Trophoblast cell (in vitro differentiated cells and primary cell): ENCODE measurements around the gene CSNK2A1.
A peak's percentile ranks its signal among the peaks of the same experiment; 100 is the strongest.

Source experiments
- DNase-seq, 2 donors: peaks; one replicate each; pipeline ENCODE4 v3.0.0-alpha.2; 2016
- H2AFZ ChIP-seq: 2 replicates; pipeline ENCODE4 v1.6.1; 2013; ENCODE audit warnings: low read length, moderate library complexity, mild to moderate bottlenecking; ENCODE audit not compliant: insufficient read depth, poor library complexity
- H2AK5ac ChIP-seq: 2 replicates; pipeline ENCODE4 v1.6.1; 2013; ENCODE audit warnings: mild to moderate bottlenecking, low read length
- H2BK120ac ChIP-seq: 2 replicates; pipeline ENCODE4 v1.6.1; 2013; ENCODE audit warnings: low read length, mild to moderate bottlenecking, moderate library complexity; ENCODE audit not compliant: insufficient read depth, poor library complexity
- H2BK12ac ChIP-seq: 2 replicates; pipeline ENCODE4 v1.6.1; 2013; ENCODE audit warnings: mild to moderate bottlenecking, low read length, moderate library complexity
- H2BK5ac ChIP-seq: 2 replicates; pipeline ENCODE4 v1.6.1; 2013; ENCODE audit warnings: low read length, low read depth, moderate library complexity, mild to moderate bottlenecking; ENCODE audit not compliant: poor library complexity
- H3K14ac ChIP-seq: 2 replicates; pipeline ENCODE4 v1.6.1; 2013; ENCODE audit warnings: mild to moderate bottlenecking, low read length
- H3K18ac ChIP-seq: 2 replicates; pipeline ENCODE4 v1.6.1; 2013; ENCODE audit warnings: mild to moderate bottlenecking, low read length
- H3K23ac ChIP-seq: 2 replicates; pipeline ENCODE4 v1.6.1; 2013; ENCODE audit warnings: low read length
- H3K27ac ChIP-seq: 2 replicates; pipeline ENCODE4 v1.5.1; 2013; ENCODE audit warnings: low read depth, mild to moderate bottlenecking, inconsistent platforms, low read length, moderate library complexity
- H3K27me3 ChIP-seq: 2 replicates; pipeline ENCODE4 v1.6.1; 2013; ENCODE audit warnings: inconsistent platforms, mild to moderate bottlenecking, low read length, moderate library complexity; ENCODE audit not compliant: insufficient read depth
- H3K36me3 ChIP-seq, 2 experiments: 1 replicate in 1 of 2; 2 replicates in 1 of 2; pipeline ENCODE4 v1.6.1; 2013; ENCODE audit warnings: low read length in 2 of 2, mild to moderate bottlenecking in 2 of 2, moderate library complexity in 1 of 2; ENCODE audit not compliant: insufficient read depth in 2 of 2, control insufficient read depth in 1 of 2
- H3K4ac ChIP-seq: 2 replicates; pipeline ENCODE4 v1.6.1; 2013; ENCODE audit warnings: low read depth, mild to moderate bottlenecking, low read length, moderate library complexity
- H3K4me1 ChIP-seq, 2 experiments: 1 replicate in 1 of 2; 2 replicates in 1 of 2; pipeline ENCODE4 v1.6.1; 2013; ENCODE audit warnings: low read length in 2 of 2, mild to moderate bottlenecking in 2 of 2, moderate library complexity in 1 of 2; ENCODE audit not compliant: insufficient read depth in 2 of 2, control insufficient read depth in 1 of 2
- H3K4me2 ChIP-seq: 2 replicates; pipeline ENCODE4 v1.6.1; 2013; ENCODE audit warnings: inconsistent platforms, mild to moderate bottlenecking, low read length, moderate library complexity
- H3K4me3 ChIP-seq: 2 replicates; pipeline ENCODE4 v1.5.1; 2013; ENCODE audit warnings: mild to moderate bottlenecking, low read depth, low read length, inconsistent platforms
- H3K79me1 ChIP-seq: one replicate; pipeline ENCODE4 v1.6.1; 2013; ENCODE audit warnings: low read length
- H3K79me2 ChIP-seq: 2 replicates; pipeline ENCODE4 v1.6.1; 2013; ENCODE audit warnings: low read length, mild to moderate bottlenecking; ENCODE audit not compliant: control insufficient read depth, insufficient read depth, poor library complexity
- H3K9ac ChIP-seq: 2 replicates; pipeline ENCODE4 v1.6.1; 2013; ENCODE audit warnings: mild to moderate bottlenecking, low read length
- H3K9me3 ChIP-seq: 2 replicates; pipeline ENCODE4 v1.6.1; 2013; ENCODE audit warnings: low read depth, mild to moderate bottlenecking, control low read depth, inconsistent platforms, low read length; ENCODE audit not compliant: insufficient read depth
- H4K12ac ChIP-seq: 2 replicates; pipeline ENCODE4 v1.6.1; 2013; ENCODE audit warnings: low read depth, mild to moderate bottlenecking, low read length, moderate library complexity
- H4K8ac ChIP-seq: 2 replicates; pipeline ENCODE4 v1.6.1; 2013; ENCODE audit warnings: low read depth, mild to moderate bottlenecking, low read length, moderate library complexity
- H4K91ac ChIP-seq: one replicate; pipeline ENCODE4 v1.6.1; 2013; ENCODE audit warnings: low read depth, mild to moderate bottlenecking, low read length, moderate library complexity
- WGBS: extraction: QIAGEN DNeasy Blood & Tissue Kit; methylation state at CpG from one replicate; pipeline ENCODE4 v1.1.7; 2013; ENCODE audit warnings: missing lambda C conversion rate; ENCODE audit not compliant: insufficient read length, insufficient coverage; ENCODE audit errors: extremely low coverage; 5-methylcytosine and 5-hydroxymethylcytosine counted together

CSNK2A1 gene

DNA sequence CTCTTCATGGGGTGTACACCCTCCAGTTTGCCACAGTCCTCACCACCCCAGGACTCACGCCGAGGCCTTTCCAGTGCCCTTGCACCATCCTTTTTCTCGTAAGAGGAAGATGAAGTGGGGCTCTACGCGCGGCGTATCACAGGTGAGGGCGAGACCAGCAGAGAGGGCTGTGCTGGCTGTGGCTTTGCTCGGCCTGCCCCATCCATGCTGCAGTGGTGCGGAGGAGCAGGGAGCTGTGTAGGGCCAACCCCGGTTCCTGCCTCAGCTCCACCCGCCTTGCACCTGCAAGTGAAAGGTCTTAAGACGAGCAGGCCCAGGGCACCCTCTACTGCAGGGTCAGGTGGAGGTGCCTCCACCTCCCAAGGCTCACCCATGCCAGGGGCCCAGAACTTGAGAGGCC, 111.4 kb downstream of the CSNK2A1 start:
- Histone ChIP-seq H3K9me3 (no peaks in the 10 kb centered on the region), H2AFZ (no peak overlapping the region), H3K27ac (no peak overlapping the region), H4K91ac (no peak overlapping the region), H4K8ac (no peak overlapping the region), H3K9ac (no peak overlapping the region), H3K4ac (no peak overlapping the region), H3K27me3 (no peaks in the 10 kb centered on the region), H3K36me3 (peaks cover 56 to 76% of the 10 kb centered on the region in 2 experiments), H3K18ac (no peak overlapping the region), H4K12ac (no peak overlapping the region), H3K4me3 (no peak overlapping the region), H2BK12ac (no peak overlapping the region), H3K14ac (no peak overlapping the region), H3K4me1 (no peaks in the 10 kb centered on the region), H2BK5ac (no peak overlapping the region), H3K79me2 (no peaks in the 10 kb centered on the region), H3K4me2 (no peak overlapping the region), H2BK120ac (no peak overlapping the region), H3K79me1 (no peaks in the 10 kb centered on the region), H2AK5ac (no peak overlapping the region), H3K23ac (no peak overlapping the region)
- no peak for DNase-seq
- WGBS, result no CpG with 5 or more reads among the region's 13 CpGs

DNA sequence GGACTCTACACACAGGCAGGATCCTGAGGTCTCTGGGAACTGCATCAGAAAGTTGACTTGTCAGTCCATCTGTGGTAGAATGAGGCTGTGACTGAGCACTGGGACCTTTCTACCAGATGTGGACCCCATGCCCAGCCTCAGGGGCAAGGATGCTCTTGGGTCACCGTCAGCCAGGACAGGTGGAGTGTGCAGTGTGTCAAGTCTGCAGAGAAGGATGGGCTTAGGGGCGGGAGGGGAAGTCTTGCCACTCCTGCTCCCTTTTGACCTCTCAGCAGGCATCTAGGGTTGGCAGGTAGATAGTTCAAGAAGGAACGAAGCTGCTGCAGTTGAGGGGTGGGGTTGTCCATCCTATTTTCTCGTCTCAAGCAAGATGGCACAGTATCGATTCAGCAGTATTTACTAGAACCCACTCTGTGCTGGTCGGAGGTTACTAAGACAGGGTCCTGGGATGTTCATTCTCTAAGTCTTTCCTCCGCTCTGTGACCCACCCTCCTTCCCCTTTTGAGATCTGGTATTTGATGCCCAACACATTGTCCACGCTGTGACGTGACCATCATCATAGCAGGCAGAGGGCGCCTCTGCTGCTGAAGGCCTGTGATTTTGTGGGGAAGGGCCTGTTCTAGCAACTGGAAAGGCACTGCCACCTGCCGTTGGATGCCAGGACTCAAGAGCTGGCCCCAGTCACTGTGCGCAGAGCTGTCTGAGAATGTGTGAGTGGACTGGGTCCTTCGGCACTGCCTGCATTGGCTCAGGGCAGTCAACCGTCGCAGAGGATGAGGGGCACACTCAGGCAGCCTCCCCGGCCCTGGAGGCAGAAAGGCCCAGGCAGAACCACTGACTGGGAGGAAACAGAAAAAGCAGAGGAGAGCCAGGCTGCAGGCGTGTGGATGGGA, 112.3 kb downstream of the CSNK2A1 start:
- no peak overlapping the region for H2AK5ac ChIP-seq
- no peak overlapping the region for H3K9ac ChIP-seq
- H2BK5ac ChIP-seq, result no peak overlapping the region
- H2AFZ ChIP-seq, result no peak overlapping the region
- H3K4ac ChIP-seq, result no peak overlapping the region
- WGBS, result no CpG with 5 or more reads among the region's 17 CpGs
- no peaks in the 10 kb centered on the region for H3K4me1 ChIP-seq
- no peaks in the 10 kb centered on the region for H3K79me2 ChIP-seq
- H3K27ac ChIP-seq, result no peak overlapping the region
- no peak overlapping the region for H3K4me2 ChIP-seq
- H3K23ac ChIP-seq, result no peak overlapping the region
- no peak overlapping the region for H3K18ac ChIP-seq
- H3K36me3 ChIP-seq, result peaks cover 56 to 70% of the 10 kb centered on the region in 2 experiments
- no peak overlapping the region for H2BK12ac ChIP-seq
- no peaks in the 10 kb centered on the region for H3K79me1 ChIP-seq
- H4K12ac ChIP-seq, result no peak overlapping the region
- no peak overlapping the region for H2BK120ac ChIP-seq
- no peak overlapping the region for H4K91ac ChIP-seq
- H4K8ac ChIP-seq, result no peak overlapping the region
- H3K4me3 ChIP-seq, result peak overlapping the region; percentile 34
- no peaks in the 10 kb centered on the region for H3K27me3 ChIP-seq
- peak; percentile 15 to 55 for DNase-seq
- H3K9me3 ChIP-seq, result no peaks in the 10 kb centered on the region
- no peak overlapping the region for H3K14ac ChIP-seq

DNA sequence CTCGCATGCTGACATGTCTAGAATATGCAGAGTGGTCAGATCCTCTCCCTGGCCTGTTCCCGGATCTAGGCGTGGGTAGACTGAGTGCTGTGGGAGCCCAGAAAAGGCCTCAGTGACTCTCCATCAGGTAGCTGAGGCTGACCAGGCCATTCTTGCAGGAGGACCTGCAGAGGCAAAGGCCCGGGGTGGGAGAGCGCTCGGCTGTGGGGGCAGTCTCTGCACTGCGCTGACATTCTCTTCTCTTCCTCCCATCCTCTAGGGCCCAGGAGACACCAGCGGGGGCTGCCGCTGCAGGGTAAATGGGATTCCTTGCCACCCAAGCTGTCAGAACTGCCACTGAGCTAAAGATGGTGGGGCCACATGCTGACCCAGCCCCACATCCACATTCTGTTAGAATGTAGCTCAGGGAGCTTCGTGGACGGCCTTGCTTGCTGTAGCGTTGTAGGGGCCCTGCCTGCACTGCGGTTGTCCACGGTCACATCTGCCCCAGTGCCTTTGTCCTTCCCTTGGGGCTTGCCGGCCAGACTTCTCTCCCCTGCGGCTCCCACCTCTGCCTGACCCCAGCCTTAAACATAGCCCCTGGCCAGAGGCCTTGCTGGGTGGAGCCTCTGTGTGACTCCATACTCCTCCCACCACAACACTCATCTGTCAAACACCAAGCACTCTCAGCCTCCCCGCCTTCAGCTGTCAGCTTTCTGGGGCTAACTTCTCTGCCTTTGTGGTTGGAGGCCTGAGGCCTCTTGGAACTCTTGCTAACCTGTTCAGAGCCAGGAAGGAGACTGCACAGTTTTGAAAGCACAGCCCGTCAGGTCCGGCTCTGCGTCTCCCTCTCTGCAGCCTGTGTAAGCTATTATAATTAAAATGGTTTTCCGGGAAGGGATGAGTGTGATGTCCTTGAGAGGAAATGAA, 113.2 kb downstream of the CSNK2A1 start:
- H3K18ac ChIP-seq, result no peak overlapping the region
- no peak overlapping the region for H4K91ac ChIP-seq
- no peaks in the 10 kb centered on the region for H3K4me1 ChIP-seq
- no peak overlapping the region for H2BK120ac ChIP-seq
- no peak overlapping the region for H3K27ac ChIP-seq
- H2AFZ ChIP-seq, result no peak overlapping the region
- H3K9me3 ChIP-seq, result no peaks in the 10 kb centered on the region
- no peak overlapping the region for H3K9ac ChIP-seq
- H3K4me2 ChIP-seq, result no peak overlapping the region
- H2BK5ac ChIP-seq, result no peak overlapping the region
- no peak overlapping the region for H4K8ac ChIP-seq
- H4K12ac ChIP-seq, result no peak overlapping the region
- H3K79me1 ChIP-seq, result no peaks in the 10 kb centered on the region
- H3K23ac ChIP-seq, result no peak overlapping the region
- WGBS, result no CpG with 5 or more reads among the region's 21 CpGs
- no peak overlapping the region for H2BK12ac ChIP-seq
- H2AK5ac ChIP-seq, result no peak overlapping the region
- peaks cover 49 to 61% of the 10 kb centered on the region in 2 experiments for H3K36me3 ChIP-seq
- no peak for DNase-seq
- H3K4ac ChIP-seq, result no peak overlapping the region
- H3K79me2 ChIP-seq, result no peaks in the 10 kb centered on the region
- peak overlapping the region; percentile 34 for H3K4me3 ChIP-seq
- no peaks in the 10 kb centered on the region for H3K27me3 ChIP-seq
- H3K14ac ChIP-seq, result no peak overlapping the region

DNA sequence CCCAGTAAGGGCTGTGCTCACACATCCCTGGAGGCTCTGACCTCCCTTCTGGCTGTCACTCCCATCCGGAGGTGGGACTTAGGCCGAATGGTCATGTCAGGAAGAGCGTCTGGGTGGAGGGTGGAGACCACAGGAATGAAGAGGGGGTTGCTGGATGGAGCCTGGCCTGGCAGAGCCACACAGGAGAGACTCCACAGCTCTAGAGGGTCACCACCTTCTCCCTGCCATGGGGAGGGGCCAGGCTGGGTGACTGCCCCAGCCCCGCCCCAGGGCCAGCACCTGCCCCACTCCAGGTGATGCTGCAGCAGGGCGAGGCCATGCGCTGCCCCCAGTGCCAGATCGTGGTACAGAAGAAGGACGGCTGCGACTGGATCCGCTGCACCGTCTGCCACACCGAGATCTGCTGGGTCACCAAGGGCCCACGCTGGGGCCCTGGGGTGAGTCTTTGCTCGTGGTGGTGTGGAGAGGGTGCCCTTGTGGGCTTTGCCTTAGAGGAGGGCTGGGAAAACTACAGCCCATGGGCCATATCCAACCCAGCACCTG, 114.9 kb downstream of the CSNK2A1 start:
- Histone ChIP-seq H3K79me2 (no peaks in the 10 kb centered on the region), H3K14ac (no peak overlapping the region), H2BK12ac (no peak overlapping the region), H2AFZ (no peak overlapping the region), H3K4ac (no peak overlapping the region), H3K4me3 (no peak overlapping the region), H4K8ac (no peak overlapping the region), H3K18ac (no peak overlapping the region), H3K27me3 (no peaks in the 10 kb centered on the region), H3K4me2 (no peak overlapping the region), H3K36me3 (peaks cover 43 to 59% of the 10 kb centered on the region in 2 experiments), H3K9ac (no peak overlapping the region), H2AK5ac (no peak overlapping the region), H4K91ac (no peak overlapping the region), H2BK5ac (no peak overlapping the region), H3K9me3 (no peaks in the 10 kb centered on the region), H4K12ac (no peak overlapping the region), H3K23ac (no peak overlapping the region), H3K79me1 (no peaks in the 10 kb centered on the region), H3K27ac (no peak overlapping the region), H3K4me1 (no peaks in the 10 kb centered on the region), H2BK120ac (no peak overlapping the region)
- WGBS, result no CpG with 5 or more reads among the region's 14 CpGs
- DNase-seq, result no peak
